ENCODE data around the gene C1orf21.

Gene C1orf21

GRCh38 chr1:184646178-184646701 lies 259.4 kb downstream of the C1orf21 start:
- Histone ChIP-seq H2AFZ (ENCODE audit: low read length) (no peak overlapping the region), H3K36me3 (ENCODE audit: insufficient read depth, low read length) (no peaks in the 10 kb centered on the region), H3K4me3 (ENCODE audit: low read depth, low read length, poor library complexity, severe bottlenecking) (no peak overlapping the region), H3F3A (ENCODE audit: insufficient read depth, low read length) (no peaks in the 10 kb centered on the region), H3K9ac (ENCODE audit: low read length) (no peak overlapping the region), H3K4me2 (ENCODE audit: low read length) (no peak overlapping the region), H3K27ac (ENCODE audit: low read depth, low read length, poor library complexity, severe bottlenecking) (no peak overlapping the region), H4K20me1 (ENCODE audit: insufficient read depth, low read length) (no peaks in the 10 kb centered on the region), H3K9me2 (ENCODE audit: low read depth, low read length) (no peaks in the 10 kb centered on the region), H3K9me3 (ENCODE audit: low read length) (no peaks in the 10 kb centered on the region), H3K27me3 (ENCODE audit: insufficient read depth, low read length) (peaks cover 4% of the 10 kb centered on the region; the same call in 1 of the 2 replicates), H3K79me2 (ENCODE audit: insufficient read depth, low read length) (no peaks in the 10 kb centered on the region), H3K4me1 (ENCODE audit: insufficient read depth, low read length, severe bottlenecking) (no peaks in the 10 kb centered on the region)
- TF ChIP-seq, protein P1, sequence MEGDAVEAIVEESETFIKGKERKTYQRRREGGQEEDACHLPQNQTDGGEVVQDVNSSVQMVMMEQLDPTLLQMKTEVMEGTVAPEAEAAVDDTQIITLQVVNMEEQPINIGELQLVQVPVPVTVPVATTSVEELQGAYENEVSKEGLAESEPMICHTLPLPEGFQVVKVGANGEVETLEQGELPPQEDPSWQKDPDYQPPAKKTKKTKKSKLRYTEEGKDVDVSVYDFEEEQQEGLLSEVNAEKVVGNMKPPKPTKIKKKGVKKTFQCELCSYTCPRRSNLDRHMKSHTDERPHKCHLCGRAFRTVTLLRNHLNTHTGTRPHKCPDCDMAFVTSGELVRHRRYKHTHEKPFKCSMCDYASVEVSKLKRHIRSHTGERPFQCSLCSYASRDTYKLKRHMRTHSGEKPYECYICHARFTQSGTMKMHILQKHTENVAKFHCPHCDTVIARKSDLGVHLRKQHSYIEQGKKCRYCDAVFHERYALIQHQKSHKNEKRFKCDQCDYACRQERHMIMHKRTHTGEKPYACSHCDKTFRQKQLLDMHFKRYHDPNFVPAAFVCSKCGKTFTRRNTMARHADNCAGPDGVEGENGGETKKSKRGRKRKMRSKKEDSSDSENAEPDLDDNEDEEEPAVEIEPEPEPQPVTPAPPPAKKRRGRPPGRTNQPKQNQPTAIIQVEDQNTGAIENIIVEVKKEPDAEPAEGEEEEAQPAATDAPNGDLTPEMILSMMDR (IDR thresholded peaks at IDR 0.05; ENCODE audit: low read length) = no peak
- TF ChIP-seq EZH2 (IDR thresholded peaks at IDR 0.05; ENCODE audit: borderline replicate concordance, low read length) = no peak

- TF ChIP-seq, protein P1 (IDR thresholded peaks at IDR 0.05; ENCODE audit: low read length) = no peak
- no peak for TF ChIP-seq EZH2 (IDR thresholded peaks at IDR 0.05; ENCODE audit: borderline replicate concordance, low read length)
- Histone ChIP-seq H4K20me1 (ENCODE audit: insufficient read depth, low read length) (no peaks in the 10 kb centered on the region), H3K36me3 (ENCODE audit: insufficient read depth, low read length) (no peaks in the 10 kb centered on the region), H3K4me1 (ENCODE audit: insufficient read depth, low read length, severe bottlenecking) (no peaks in the 10 kb centered on the region), H3K9me3 (ENCODE audit: low read length) (no peaks in the 10 kb centered on the region), H3K4me2 (ENCODE audit: low read length) (no peak overlapping the region), H3K4me3 (ENCODE audit: low read depth, low read length, poor library complexity, severe bottlenecking) (no peak overlapping the region), H3K27ac (ENCODE audit: low read depth, low read length, poor library complexity, severe bottlenecking) (no peak overlapping the region), H3K79me2 (ENCODE audit: insufficient read depth, low read length) (no peaks in the 10 kb centered on the region), H3K27me3 (ENCODE audit: insufficient read depth, low read length) (peaks cover 4% of the 10 kb centered on the region; the same call in 1 of the 2 replicates), H3K9ac (ENCODE audit: low read length) (no peak overlapping the region), H3K9me2 (ENCODE audit: low read depth, low read length) (no peaks in the 10 kb centered on the region), H3F3A (ENCODE audit: insufficient read depth, low read length) (no peaks in the 10 kb centered on the region), H2AFZ (ENCODE audit: low read length) (no peak overlapping the region)
These were observed 260.0 kb downstream of the C1orf21 start for GRCh38 chr1:184646824-184647223.

DNA sequence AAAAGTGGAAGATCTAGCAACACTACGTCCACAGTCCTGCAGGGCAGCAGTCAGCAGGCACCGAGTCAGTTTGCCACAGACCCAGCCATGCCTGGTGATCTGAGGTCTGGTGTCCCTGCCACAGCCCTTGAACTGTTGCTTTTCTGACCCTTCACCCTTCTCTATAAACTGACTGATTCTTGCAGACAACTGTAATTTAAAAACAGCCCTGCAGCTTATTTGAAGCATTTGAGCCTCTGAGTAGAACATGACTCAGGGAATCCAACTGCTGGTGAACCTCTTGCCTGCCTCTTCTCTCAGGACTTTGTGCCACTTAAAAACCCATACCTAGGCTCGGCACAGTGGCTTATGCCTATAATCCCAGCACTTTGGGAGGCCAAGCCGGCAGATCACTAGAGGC lies 260.6 kb downstream of the C1orf21 start:
- TF ChIP-seq, protein P1 (IDR thresholded peaks at IDR 0.05; ENCODE audit: low read length) = no peak
- TF ChIP-seq EZH2 (IDR thresholded peaks at IDR 0.05; ENCODE audit: borderline replicate concordance, low read length) = no peak
- Histone ChIP-seq H3K36me3 (ENCODE audit: insufficient read depth, low read length) (no peaks in the 10 kb centered on the region), H3F3A (ENCODE audit: insufficient read depth, low read length) (no peaks in the 10 kb centered on the region), H3K9ac (ENCODE audit: low read length) (no peak overlapping the region), H3K4me2 (ENCODE audit: low read length) (no peak overlapping the region), H3K9me2 (ENCODE audit: low read depth, low read length) (no peaks in the 10 kb centered on the region), H3K27me3 (ENCODE audit: insufficient read depth, low read length) (peaks cover 4% of the 10 kb centered on the region; the same call in 1 of the 2 replicates), H2AFZ (ENCODE audit: low read length) (no peak overlapping the region), H3K4me3 (ENCODE audit: low read depth, low read length, poor library complexity, severe bottlenecking) (no peak overlapping the region), H3K4me1 (ENCODE audit: insufficient read depth, low read length, severe bottlenecking) (no peaks in the 10 kb centered on the region), H3K79me2 (ENCODE audit: insufficient read depth, low read length) (no peaks in the 10 kb centered on the region), H3K9me3 (ENCODE audit: low read length) (no peaks in the 10 kb centered on the region), H4K20me1 (ENCODE audit: insufficient read depth, low read length) (no peaks in the 10 kb centered on the region), H3K27ac (ENCODE audit: low read depth, low read length, poor library complexity, severe bottlenecking) (no peak overlapping the region)
